ENCODE measurements around the gene STK17B.
"Not testable (repeated sequence)": the region's sequence is repeated elsewhere in the genome, so short reads cannot be mapped to it uniquely, and the experiment has no call there.

The STK17B gene

DNA sequence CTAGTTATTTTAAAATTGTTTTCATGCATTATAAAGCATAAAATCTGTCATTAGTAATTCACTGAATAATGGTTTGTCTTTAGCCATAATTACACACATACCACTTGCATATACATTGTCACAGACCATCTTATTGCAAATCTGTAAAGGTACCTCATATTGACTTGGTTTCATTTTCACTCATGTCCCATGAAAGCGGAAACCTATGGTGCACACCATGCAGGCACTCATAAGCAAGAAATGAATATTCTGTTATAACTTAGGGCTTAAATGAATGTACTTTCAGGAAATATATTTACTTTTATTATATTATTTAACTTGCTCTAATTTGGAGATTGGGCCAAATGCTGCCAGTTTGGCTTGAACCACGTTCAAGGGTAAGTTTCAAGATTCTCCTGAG lies 29.2 kb upstream of the STK17B start:
- H3K4me1 ChIP-seq (ENCODE audit: insufficient read depth, low read length), result no peaks in the 10 kb centered on the region
- no peaks in the 10 kb centered on the region; the same call in 1 of the 2 replicates for H3K9me3 ChIP-seq (ENCODE audit: control insufficient read depth, insufficient read depth, low read length)
- no peaks in the 10 kb centered on the region for H3K36me3 ChIP-seq (ENCODE audit: insufficient read depth, low read length)
- no peak overlapping the region for H3K9ac ChIP-seq (ENCODE audit: low read depth, low read length)

- Histone ChIP-seq H3K4me1 (ENCODE audit: insufficient read depth, low read length) (no peaks in the 10 kb centered on the region), H3K9me3 (ENCODE audit: control insufficient read depth, insufficient read depth, low read length) (no peaks in the 10 kb centered on the region), H3K9ac (ENCODE audit: low read depth, low read length) (no peak overlapping the region), H3K36me3 (ENCODE audit: insufficient read depth, low read length) (no peaks in the 10 kb centered on the region)
These were observed 24.4 kb upstream of the STK17B start for GRCh38 chr2:196195758-196196157.

DNA sequence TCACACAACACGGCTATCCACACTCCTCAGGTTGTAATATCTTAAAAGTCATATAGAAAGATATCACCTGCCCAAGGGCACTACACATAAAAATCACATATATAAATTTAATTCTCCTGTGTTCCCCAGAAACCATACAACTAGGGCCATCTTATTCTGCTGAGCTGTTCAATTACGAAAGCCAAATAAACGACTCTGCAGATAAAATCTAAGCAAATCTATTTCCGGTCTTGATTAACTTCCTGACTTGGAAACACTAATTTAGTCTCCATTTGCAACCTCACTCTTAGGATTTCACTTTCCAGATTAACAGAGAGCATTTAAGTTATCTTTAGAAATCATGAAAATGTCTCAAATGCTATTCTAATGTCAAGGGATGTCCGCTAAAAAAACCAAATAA lies 23.9 kb upstream of the STK17B start:
- Histone ChIP-seq H3K4me1 (ENCODE audit: insufficient read depth, low read length) (no peaks in the 10 kb centered on the region), H3K9me3 (ENCODE audit: control insufficient read depth, insufficient read depth, low read length) (no peaks in the 10 kb centered on the region), H3K36me3 (ENCODE audit: insufficient read depth, low read length) (no peaks in the 10 kb centered on the region), H3K9ac (ENCODE audit: low read depth, low read length) (no peak overlapping the region)

DNA sequence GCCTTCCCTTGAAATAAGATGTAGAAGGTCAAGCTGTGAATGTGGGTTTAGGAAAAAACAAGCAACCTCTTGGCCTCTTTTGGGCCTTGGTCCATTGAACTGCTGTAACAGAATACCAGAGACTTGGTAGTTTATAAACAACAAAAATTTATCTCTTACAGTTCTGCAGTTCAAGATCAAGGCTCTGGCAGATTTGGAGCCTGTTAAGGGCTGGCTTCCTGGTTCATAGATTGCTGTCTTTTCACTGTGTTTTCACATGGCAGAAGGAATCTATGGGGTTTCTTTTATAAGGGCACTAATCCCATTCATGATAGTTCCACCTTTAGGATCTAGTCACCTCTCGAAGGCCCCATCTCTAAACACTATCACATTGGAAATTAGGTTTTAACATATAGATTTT lies 20.2 kb upstream of the STK17B start:
- no peaks in the 10 kb centered on the region for H3K9me3 ChIP-seq (ENCODE audit: control insufficient read depth, insufficient read depth, low read length)
- H3K36me3 ChIP-seq (ENCODE audit: insufficient read depth, low read length), result no peaks in the 10 kb centered on the region
- no peak overlapping the region for H3K9ac ChIP-seq (ENCODE audit: low read depth, low read length)
- H3K4me1 ChIP-seq (ENCODE audit: insufficient read depth, low read length), result no peaks in the 10 kb centered on the region

GRCh38 chr2:196187898-196188458 lies 16.6 kb upstream of the STK17B start:
- Histone ChIP-seq H3K36me3 (ENCODE audit: insufficient read depth, low read length) (no peaks in the 10 kb centered on the region), H3K4me1 (ENCODE audit: insufficient read depth, low read length) (no peaks in the 10 kb centered on the region), H3K9ac (ENCODE audit: low read depth, low read length) (no peak overlapping the region), H3K9me3 (ENCODE audit: control insufficient read depth, insufficient read depth, low read length) (no peaks in the 10 kb centered on the region)

GRCh38 chr2:196187175-196187700 lies 15.9 kb upstream of the STK17B start:
- not testable (repeated sequence) for H3K36me3 ChIP-seq (ENCODE audit: insufficient read depth, low read length); H3K4me1 ChIP-seq (ENCODE audit: insufficient read depth, low read length); H3K9me3 ChIP-seq (ENCODE audit: control insufficient read depth, insufficient read depth, low read length); H3K9ac ChIP-seq (ENCODE audit: low read depth, low read length)

DNA sequence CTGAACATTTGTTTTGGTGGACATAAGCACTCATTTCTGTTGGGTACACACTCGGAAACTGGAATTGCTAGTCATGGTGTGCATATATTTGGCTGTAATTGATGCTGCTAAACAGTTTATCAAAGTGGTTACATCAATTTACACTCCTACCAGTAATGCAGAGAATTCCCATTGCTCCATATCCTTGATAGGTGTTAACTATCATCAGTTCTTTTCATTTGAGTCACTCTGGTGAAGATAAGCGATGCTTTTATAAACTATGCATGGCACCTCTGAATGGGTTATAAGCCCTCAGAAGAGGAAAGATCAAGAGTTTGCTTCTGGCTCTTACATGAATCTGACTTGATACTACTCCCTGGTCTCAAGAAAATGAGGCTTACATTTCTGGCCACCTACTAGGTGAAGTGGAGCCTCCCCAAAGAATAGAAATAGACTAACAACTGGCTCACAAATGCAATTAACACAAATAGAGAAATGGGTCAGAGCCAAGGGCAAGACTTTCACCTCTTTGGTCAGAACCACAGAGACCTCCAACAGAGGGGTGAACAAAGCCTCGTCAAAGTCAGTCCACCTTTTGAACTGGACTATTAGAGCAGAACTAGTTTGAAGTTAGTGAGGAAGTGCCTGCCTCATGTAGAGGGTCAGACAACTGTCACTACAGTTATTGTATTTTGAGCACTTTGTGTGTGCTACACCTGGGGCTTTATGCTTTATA lies 15.0 kb upstream of the STK17B start:
- no peaks in the 10 kb centered on the region for H3K4me1 ChIP-seq (ENCODE audit: insufficient read depth, low read length)
- H3K9ac ChIP-seq (ENCODE audit: low read depth, low read length), result no peak overlapping the region
- H3K9me3 ChIP-seq (ENCODE audit: control insufficient read depth, insufficient read depth, low read length), result no peaks in the 10 kb centered on the region
- H3K36me3 ChIP-seq (ENCODE audit: insufficient read depth, low read length), result no peaks in the 10 kb centered on the region

DNA sequence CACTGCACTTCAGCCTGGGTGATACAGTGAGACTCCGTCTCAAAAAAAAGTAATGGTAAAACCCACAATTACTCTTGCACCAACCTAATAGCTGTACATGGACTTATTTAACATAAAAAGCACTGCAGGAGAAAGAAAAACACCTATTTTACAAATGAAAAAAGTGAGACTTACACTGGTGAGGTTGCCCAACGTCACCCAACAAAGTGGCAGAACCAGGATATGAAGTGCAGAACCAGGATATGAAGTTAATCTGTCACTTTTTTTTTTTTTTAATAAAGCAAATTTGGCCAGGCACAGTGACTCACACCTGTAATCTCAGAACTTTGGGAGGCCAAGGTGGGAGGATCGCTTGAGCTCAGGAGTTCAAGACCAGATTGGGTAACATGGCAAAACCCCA lies 13.5 kb upstream of the STK17B start:
- Histone ChIP-seq H3K4me1 (ENCODE audit: insufficient read depth, low read length) (no peaks in the 10 kb centered on the region), H3K36me3 (ENCODE audit: insufficient read depth, low read length) (no peaks in the 10 kb centered on the region), H3K9me3 (ENCODE audit: control insufficient read depth, insufficient read depth, low read length) (no peaks in the 10 kb centered on the region), H3K9ac (ENCODE audit: low read depth, low read length) (no peak overlapping the region)

- no peaks in the 10 kb centered on the region for H3K4me1 ChIP-seq (ENCODE audit: insufficient read depth, low read length)
- H3K9me3 ChIP-seq (ENCODE audit: control insufficient read depth, insufficient read depth, low read length), result no peaks in the 10 kb centered on the region
- H3K36me3 ChIP-seq (ENCODE audit: insufficient read depth, low read length), result no peaks in the 10 kb centered on the region
- H3K9ac ChIP-seq (ENCODE audit: low read depth, low read length), result no peak overlapping the region
These were observed 12.3 kb upstream of the STK17B start for GRCh38 chr2:196183528-196184231.

- Histone ChIP-seq H3K9ac (ENCODE audit: low read depth, low read length) (no peak overlapping the region), H3K9me3 (ENCODE audit: control insufficient read depth, insufficient read depth, low read length) (no peaks in the 10 kb centered on the region), H3K4me1 (ENCODE audit: insufficient read depth, low read length) (no peaks in the 10 kb centered on the region), H3K36me3 (ENCODE audit: insufficient read depth, low read length) (no peaks in the 10 kb centered on the region)
These were observed 11.7 kb upstream of the STK17B start for GRCh38 chr2:196183172-196183473.

DNA sequence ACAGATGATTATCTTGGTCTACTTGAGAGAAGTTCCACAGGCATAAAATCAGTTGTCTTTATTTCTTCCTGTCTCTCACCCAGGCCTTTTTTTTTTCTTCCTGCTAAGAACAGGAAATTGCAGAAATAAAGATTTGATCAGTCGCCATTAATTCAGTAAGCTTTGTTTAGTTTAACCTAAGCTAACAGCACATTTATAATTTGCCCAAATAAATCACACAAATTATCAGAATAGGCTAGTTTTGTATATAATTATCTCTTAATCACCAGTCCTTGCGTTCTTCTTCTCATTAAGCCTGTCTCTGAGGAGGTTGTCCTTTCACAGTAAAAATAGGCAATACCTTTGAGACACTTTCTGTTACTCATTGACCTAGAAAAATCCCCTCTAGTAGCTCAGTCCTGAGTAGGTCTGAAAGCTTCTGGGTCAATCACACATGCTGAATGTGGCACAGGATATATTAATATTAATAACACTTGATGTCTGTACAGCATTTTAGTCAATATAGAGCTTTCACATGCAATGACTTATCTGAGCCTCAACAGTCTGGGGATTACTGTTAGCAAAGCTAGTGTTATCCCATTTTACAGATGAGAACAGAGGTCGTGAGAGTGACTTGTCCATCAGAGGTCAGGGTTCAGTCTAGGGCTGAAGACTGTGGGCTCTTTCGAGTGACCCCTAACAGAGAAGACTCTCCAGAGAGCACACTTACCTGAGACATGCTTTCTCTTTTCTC lies 11.2 kb upstream of the STK17B start:
- Histone ChIP-seq H3K4me1 (ENCODE audit: insufficient read depth, low read length) (no peaks in the 10 kb centered on the region), H3K9me3 (ENCODE audit: control insufficient read depth, insufficient read depth, low read length) (no peaks in the 10 kb centered on the region), H3K36me3 (ENCODE audit: insufficient read depth, low read length) (no peaks in the 10 kb centered on the region), H3K9ac (ENCODE audit: low read depth, low read length) (no peak overlapping the region)

DNA sequence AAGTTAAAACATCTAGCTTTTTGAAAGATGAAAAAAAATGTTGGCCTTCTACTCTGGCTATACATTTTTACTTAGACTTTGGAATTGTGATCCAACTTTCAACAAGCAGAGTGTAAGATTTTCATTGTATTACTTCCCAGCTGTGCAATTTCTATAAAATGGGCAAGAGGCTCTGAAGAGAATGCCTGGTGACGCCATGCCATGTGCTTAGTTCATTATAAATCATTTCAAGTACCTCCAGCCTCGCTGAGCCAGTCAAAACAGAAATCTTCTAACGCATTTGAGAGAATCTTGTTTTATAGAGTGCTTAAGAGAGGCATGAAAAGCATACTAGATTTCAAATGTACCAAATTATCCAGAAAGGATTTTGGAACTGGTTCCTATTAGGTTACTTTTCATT lies 10.1 kb upstream of the STK17B start:
- H3K36me3 ChIP-seq (ENCODE audit: insufficient read depth, low read length), result no peaks in the 10 kb centered on the region
- no peaks in the 10 kb centered on the region for H3K9me3 ChIP-seq (ENCODE audit: control insufficient read depth, insufficient read depth, low read length)
- H3K9ac ChIP-seq (ENCODE audit: low read depth, low read length), result no peak overlapping the region
- no peaks in the 10 kb centered on the region for H3K4me1 ChIP-seq (ENCODE audit: insufficient read depth, low read length)

DNA sequence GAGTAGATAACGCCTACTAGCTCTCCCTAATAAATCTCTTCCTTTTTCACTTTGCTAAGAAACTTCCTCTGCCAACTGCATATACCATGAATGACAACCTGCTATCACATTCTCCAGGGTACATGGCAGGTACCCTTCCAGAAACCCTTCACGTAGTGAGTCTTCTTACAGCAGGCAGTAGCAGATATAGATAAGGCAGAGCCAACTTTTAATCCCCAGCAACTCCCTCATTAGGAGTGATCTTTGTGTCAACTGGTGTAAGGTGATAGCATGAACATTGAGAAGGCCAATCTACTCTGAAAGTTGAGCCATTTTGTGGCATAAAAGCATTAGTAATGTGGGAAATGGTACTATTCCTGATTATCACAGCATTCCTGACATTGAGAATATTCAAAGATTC lies 5.7 kb upstream of the STK17B start:
- no peaks in the 10 kb centered on the region for H3K4me1 ChIP-seq (ENCODE audit: insufficient read depth, low read length)
- no peak overlapping the region for H3K9ac ChIP-seq (ENCODE audit: low read depth, low read length)

DNA sequence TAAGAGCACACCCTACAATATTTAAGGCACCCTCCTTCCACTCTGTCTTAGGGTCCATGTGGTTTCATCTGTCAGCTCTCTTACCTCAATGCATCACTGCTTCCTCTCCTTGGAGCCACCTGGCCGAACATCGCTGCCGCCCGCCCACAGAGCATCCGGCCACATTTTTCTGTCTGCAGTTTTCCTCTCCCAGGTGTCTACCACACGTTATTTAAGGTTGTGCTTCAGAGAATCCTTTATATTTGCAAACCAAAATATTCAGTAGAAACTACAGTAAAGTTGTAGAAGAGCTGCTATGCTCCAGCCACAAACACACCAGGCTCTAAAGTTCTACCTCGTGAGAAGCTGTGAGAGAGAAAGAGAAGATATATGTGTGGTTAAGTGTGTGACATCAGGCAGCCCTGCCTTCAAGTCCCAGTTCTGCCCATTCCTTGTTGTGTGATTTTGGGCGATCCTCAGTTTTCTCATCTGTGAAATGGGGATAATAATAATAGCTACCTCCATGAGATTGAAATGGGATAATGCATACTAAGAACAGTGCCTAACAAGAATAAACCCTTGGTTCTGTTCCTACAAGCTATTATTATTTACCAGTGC lies 4.9 kb upstream of the STK17B start:
- Histone ChIP-seq H3K4me1 (ENCODE audit: insufficient read depth, low read length) (no peaks in the 10 kb centered on the region), H3K36me3 (ENCODE audit: insufficient read depth, low read length) (no peaks in the 10 kb centered on the region), H3K9me3 (ENCODE audit: control insufficient read depth, insufficient read depth, low read length) (no peaks in the 10 kb centered on the region), H3K9ac (ENCODE audit: low read depth, low read length) (no peak overlapping the region)

More for the DNA sequence above, 5.7 kb upstream of the STK17B start:
- no peaks in the 10 kb centered on the region for H3K36me3 ChIP-seq (ENCODE audit: insufficient read depth, low read length)
- H3K9me3 ChIP-seq (ENCODE audit: control insufficient read depth, insufficient read depth, low read length), result no peaks in the 10 kb centered on the region
